ENCODE measurements around the gene RNGTT. TPM values are rescaled to one million over a fixed set of nuclear protein-coding genes. Genes with fewer than 3 reads are reported as not detected.

RNGTT gene
- polyA plus RNA-seq, 1 donor, result 9.6 TPM

DNA sequence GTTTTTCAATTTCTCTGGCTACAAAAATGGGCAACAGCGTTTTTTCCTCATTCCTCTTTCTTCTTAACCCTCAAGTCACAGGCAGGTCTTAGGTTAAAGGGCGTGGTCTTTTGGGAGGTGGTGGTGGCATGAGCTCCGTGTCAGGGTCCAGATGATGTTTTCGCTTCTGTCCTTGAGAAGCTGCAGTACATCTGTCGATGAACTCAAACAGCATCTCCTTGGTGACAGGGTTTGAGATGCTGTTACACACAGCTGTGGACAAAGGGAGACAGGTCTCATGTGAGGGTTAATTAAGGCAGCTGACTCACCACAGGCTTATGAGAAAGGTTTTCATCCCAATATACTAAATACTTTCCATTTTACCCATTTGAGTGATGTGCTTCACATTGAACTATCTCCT is 350.8 kb downstream of the RNGTT start:
- H3K9me3 ChIP-seq (ENCODE audit: control insufficient read depth, low read depth, low read length), result no peaks in the 10 kb centered on the region
- H3K4me1 ChIP-seq (ENCODE audit: control insufficient read depth, insufficient read depth, low read length), result no peaks in the 10 kb centered on the region
- no peak overlapping the region for H3K4me3 ChIP-seq (ENCODE audit: low read length)
- no peak overlapping the region for H3K27ac ChIP-seq (ENCODE audit: low read length)
- DNase-seq, result no peak
- H3K27me3 ChIP-seq (ENCODE audit: control insufficient read depth, insufficient read depth, low read length), result no peaks in the 10 kb centered on the region
- no CpG with 5 or more reads among the region's 5 CpGs for WGBS (ENCODE audit: insufficient coverage, low lambda C conversion rate)
- H3K36me3 ChIP-seq (ENCODE audit: control insufficient read depth, insufficient read depth, low read length), result peaks cover 4% of the 10 kb centered on the region

DNA sequence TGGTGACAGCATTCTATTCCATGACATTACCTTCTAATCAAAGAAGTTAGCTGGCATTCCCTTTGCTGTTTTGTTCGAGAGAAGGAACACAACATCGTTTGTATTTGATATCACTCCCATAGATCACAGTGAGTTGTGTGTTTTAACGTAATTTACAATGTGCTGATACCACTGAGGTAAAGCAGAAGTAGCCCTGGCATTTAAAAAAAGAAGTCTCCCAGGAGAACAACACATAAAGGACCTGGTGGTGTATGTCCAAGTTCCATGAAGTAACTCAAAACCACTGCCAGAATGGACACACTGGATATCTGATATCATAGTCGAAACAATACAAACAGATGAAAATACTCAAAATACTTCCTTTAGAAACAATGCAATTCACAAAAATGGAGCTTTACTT is 351.7 kb downstream of the RNGTT start:
- H3K4me3 ChIP-seq (ENCODE audit: low read length), result no peak overlapping the region
- H3K27ac ChIP-seq (ENCODE audit: low read length), result no peak overlapping the region
- H3K36me3 ChIP-seq (ENCODE audit: control insufficient read depth, insufficient read depth, low read length), result peaks cover 4% of the 10 kb centered on the region
- WGBS (ENCODE audit: insufficient coverage, low lambda C conversion rate), result 89% methylated on average over 2 of the region's 4 CpGs
- no peaks in the 10 kb centered on the region for H3K9me3 ChIP-seq (ENCODE audit: control insufficient read depth, low read depth, low read length)
- H3K27me3 ChIP-seq (ENCODE audit: control insufficient read depth, insufficient read depth, low read length), result no peaks in the 10 kb centered on the region
- DNase-seq, result no peak
- H3K4me1 ChIP-seq (ENCODE audit: control insufficient read depth, insufficient read depth, low read length), result no peaks in the 10 kb centered on the region

DNA sequence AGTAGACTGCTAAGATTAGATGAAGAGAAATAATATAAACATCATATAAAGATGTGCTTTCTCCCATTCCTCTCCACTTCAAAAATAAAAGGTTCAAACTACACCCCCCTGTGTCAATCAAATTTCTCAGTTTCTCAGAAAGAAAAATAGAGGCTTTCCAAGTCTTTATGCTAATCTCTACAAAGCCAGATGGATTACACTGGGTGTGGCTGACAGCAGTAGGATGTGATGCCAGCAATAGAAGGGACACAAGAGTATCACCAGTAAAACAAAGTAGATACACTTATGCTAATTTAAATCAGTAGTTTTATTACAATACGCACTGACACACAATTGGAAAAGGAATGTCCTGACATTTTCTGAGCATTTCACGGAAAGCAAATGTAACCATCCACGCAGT is 353.4 kb downstream of the RNGTT start:
- DNase-seq, result no peak
- Histone ChIP-seq H3K4me1 (ENCODE audit: control insufficient read depth, insufficient read depth, low read length) (no peaks in the 10 kb centered on the region), H3K27ac (ENCODE audit: low read length) (no peak overlapping the region), H3K27me3 (ENCODE audit: control insufficient read depth, insufficient read depth, low read length) (no peaks in the 10 kb centered on the region), H3K36me3 (ENCODE audit: control insufficient read depth, insufficient read depth, low read length) (peaks cover 4% of the 10 kb centered on the region), H3K4me3 (ENCODE audit: low read length) (no peak overlapping the region), H3K9me3 (ENCODE audit: control insufficient read depth, low read depth, low read length) (no peaks in the 10 kb centered on the region)
- no CpG with 5 or more reads among the region's 3 CpGs for WGBS (ENCODE audit: insufficient coverage, low lambda C conversion rate)

DNA sequence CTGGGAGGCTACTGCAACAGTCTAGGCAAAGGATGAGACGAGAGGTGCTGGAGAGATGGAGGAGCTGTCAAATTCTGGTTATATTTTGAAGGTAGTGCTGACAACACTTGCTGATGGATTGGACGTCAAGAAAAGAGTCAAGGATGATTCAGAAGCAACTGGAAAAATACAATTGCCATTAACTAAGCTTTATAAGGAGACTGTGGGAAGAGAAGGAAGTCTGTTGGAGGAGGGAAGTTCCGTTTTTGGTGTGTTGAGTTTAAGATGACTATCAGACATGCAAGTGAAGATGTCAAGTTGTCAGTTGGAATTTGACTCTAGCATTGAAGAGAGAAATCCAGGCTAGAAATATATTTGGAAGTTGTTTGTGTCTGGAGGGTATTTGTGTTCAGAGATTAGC is 358.1 kb downstream of the RNGTT start:
- Histone ChIP-seq H3K27me3 (ENCODE audit: control insufficient read depth, insufficient read depth, low read length) (no peaks in the 10 kb centered on the region), H3K4me1 (ENCODE audit: control insufficient read depth, insufficient read depth, low read length) (no peaks in the 10 kb centered on the region), H3K4me3 (ENCODE audit: low read length) (no peak overlapping the region), H3K36me3 (ENCODE audit: control insufficient read depth, insufficient read depth, low read length) (no peaks in the 10 kb centered on the region), H3K27ac (ENCODE audit: low read length) (no peak overlapping the region), H3K9me3 (ENCODE audit: control insufficient read depth, low read depth, low read length) (no peaks in the 10 kb centered on the region)
- 57% methylated on average over 1 of the region's 3 CpGs for WGBS (ENCODE audit: insufficient coverage, low lambda C conversion rate)
- DNase-seq, result no peak

DNA sequence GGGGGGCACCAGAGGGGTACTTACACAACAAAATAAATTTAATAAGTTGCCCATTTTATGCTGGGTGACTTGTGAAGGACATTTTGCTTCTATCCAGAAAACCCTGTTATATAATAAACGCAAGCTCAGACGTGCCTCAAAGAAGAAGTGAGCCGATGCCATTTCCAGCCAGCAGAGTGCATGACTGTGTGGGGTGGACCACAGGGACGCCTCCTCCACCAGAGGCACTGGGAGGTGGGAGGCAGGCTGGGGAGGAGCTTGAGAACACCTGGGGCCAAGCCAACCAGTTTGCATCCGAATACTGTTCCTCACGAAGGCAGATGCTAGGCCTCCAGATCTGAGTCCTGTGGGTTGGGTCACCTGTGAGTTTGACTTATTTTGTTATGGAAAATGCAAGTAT is 363.8 kb downstream of the RNGTT start:
- H3K27ac ChIP-seq (ENCODE audit: low read length), result no peak overlapping the region
- no peak for DNase-seq
- no peaks in the 10 kb centered on the region for H3K4me1 ChIP-seq (ENCODE audit: control insufficient read depth, insufficient read depth, low read length)
- H3K4me3 ChIP-seq (ENCODE audit: low read length), result no peak overlapping the region
- no peaks in the 10 kb centered on the region for H3K36me3 ChIP-seq (ENCODE audit: control insufficient read depth, insufficient read depth, low read length)
- WGBS (ENCODE audit: insufficient coverage, low lambda C conversion rate), result no CpG with 5 or more reads among the region's 6 CpGs
- no peaks in the 10 kb centered on the region for H3K9me3 ChIP-seq (ENCODE audit: control insufficient read depth, low read depth, low read length)
- no peaks in the 10 kb centered on the region for H3K27me3 ChIP-seq (ENCODE audit: control insufficient read depth, insufficient read depth, low read length)

DNA sequence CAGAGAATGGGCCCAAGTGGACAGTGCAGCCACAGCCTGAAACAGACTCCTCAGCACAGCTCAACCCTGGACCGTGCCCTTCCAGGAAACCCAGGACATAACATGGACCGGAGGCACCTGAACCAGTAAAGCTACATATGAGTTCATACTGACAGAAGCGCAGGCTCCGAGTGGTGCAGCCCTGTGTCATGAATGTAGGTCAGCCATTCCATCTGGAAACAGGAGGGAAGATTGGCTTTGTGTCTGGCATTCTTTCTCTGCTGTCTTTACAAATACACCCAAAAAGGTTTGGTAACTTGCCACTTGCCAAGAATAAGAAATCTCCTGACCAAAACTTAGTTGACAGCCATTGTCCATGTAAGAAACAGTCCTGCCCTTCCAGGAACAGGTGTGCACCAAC is 366.6 kb downstream of the RNGTT start:
- Histone ChIP-seq H3K36me3 (ENCODE audit: control insufficient read depth, insufficient read depth, low read length) (no peaks in the 10 kb centered on the region), H3K27me3 (ENCODE audit: control insufficient read depth, insufficient read depth, low read length) (no peaks in the 10 kb centered on the region), H3K27ac (ENCODE audit: low read length) (no peak overlapping the region), H3K4me3 (ENCODE audit: low read length) (no peak overlapping the region), H3K4me1 (ENCODE audit: control insufficient read depth, insufficient read depth, low read length) (no peaks in the 10 kb centered on the region), H3K9me3 (ENCODE audit: control insufficient read depth, low read depth, low read length) (no peaks in the 10 kb centered on the region)
- WGBS (ENCODE audit: insufficient coverage, low lambda C conversion rate), result no CpG with 5 or more reads among the region's 4 CpGs
- DNase-seq, result no peak

DNA sequence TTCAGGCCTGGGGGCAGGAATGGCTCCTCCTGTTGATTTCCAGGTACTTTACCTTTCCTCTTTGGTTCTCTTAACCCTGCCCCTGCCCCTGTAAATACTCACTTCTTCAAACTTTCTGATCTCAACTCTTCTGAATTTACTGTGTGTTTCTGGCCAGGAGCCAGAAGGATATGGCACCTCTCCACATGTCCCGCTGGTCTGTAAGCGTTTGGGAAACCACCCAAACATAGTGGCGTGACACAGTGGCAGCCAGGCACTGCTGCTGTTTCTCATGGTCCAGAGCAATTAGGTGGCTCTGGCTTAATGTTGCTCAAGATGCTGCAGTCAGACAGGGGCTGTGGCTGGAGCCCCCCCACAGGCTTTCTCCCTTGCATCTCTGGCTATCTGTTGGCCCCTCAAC is 374.5 kb downstream of the RNGTT start:
- Histone ChIP-seq H3K4me1 (ENCODE audit: control insufficient read depth, insufficient read depth, low read length) (no peaks in the 10 kb centered on the region), H3K9me3 (ENCODE audit: control insufficient read depth, low read depth, low read length) (no peaks in the 10 kb centered on the region), H3K36me3 (ENCODE audit: control insufficient read depth, insufficient read depth, low read length) (no peaks in the 10 kb centered on the region), H3K27ac (ENCODE audit: low read length) (no peak overlapping the region), H3K4me3 (ENCODE audit: low read length) (no peak overlapping the region), H3K27me3 (ENCODE audit: control insufficient read depth, insufficient read depth, low read length) (peaks cover 2% of the 10 kb centered on the region)
- no CpG with 5 or more reads among the region's 3 CpGs for WGBS (ENCODE audit: insufficient coverage, low lambda C conversion rate)
- DNase-seq, result no peak

DNA sequence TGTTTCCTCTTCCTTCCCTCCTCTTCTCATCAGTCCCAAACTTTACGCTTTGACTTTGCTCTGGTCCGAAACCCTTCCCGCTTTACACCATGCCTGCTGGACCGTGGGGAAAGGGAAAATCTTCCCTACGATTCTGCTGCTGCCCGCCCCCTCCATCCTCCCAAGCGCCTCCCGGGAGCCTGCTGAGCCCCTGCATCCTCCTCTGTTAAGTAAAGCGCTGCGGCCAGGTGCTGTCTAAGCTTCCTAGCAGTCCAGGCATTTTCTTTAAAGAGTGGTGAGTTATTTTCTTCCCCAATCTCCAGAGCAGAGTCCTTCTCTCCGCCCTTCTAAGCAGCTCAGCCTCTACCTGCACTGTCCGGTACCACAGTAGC is 376.3 kb downstream of the RNGTT start:
- Histone ChIP-seq H3K27me3 (ENCODE audit: control insufficient read depth, insufficient read depth, low read length) (peaks cover 2% of the 10 kb centered on the region), H3K27ac (ENCODE audit: low read length) (no peak overlapping the region)
- no CpG with 5 or more reads among the region's 12 CpGs for WGBS (ENCODE audit: insufficient coverage, low lambda C conversion rate)

DNA sequence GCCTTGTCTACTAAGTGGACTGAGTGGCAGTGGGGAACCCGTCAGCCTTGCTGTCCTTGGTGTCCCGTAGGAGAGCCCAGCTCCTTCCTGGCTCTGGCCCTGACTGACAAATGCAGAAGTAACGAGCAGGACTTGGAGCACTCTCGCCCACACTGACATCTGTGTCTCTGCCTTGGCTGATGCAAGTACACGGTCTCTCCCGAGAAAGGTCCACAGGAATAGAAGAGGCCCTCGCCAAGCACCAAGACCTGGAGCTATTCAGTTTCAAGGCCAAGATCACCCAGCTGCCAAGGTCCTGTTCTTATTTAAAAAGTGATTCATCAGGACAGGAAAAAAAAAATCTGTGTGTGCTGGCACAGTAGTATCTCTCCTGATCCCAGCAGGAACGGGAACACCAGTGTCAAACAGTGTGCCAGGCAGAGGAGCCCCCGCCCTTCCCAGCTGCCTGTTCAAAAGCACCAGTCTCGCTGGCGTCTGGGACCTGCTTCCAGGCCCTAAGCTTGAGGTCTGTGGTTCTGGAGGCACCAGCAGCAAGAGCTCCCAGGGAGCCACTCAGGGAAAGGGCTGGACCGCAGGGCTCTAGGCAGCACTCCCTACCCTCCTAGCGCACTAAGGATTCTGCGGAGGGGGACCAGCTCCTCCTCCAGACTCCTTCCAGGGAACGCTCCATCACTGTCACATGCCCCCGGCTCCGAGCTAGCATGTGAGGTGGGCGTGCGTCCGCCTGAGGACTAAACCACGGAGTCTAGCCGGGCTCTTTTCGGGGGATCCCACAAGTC is 376.9 kb downstream of the RNGTT start:
- H3K4me3 ChIP-seq (ENCODE audit: low read length), result no peak overlapping the region
- no peaks in the 10 kb centered on the region for H3K9me3 ChIP-seq (ENCODE audit: control insufficient read depth, low read depth, low read length)
- H3K36me3 ChIP-seq (ENCODE audit: control insufficient read depth, insufficient read depth, low read length), result no peaks in the 10 kb centered on the region
- DNase-seq, result no peak
- no peaks in the 10 kb centered on the region for H3K4me1 ChIP-seq (ENCODE audit: control insufficient read depth, insufficient read depth, low read length)
- no CpG with 5 or more reads among the region's 23 CpGs for WGBS (ENCODE audit: insufficient coverage, low lambda C conversion rate)
- no peak overlapping the region for H3K27ac ChIP-seq (ENCODE audit: low read length)
- H3K27me3 ChIP-seq (ENCODE audit: control insufficient read depth, insufficient read depth, low read length), result peaks cover 2% of the 10 kb centered on the region

More for the DNA sequence above, 376.3 kb downstream of the RNGTT start:
- DNase-seq, result no peak
- no peaks in the 10 kb centered on the region for H3K4me1 ChIP-seq (ENCODE audit: control insufficient read depth, insufficient read depth, low read length)
- no peaks in the 10 kb centered on the region for H3K36me3 ChIP-seq (ENCODE audit: control insufficient read depth, insufficient read depth, low read length)
- H3K9me3 ChIP-seq (ENCODE audit: control insufficient read depth, low read depth, low read length), result no peaks in the 10 kb centered on the region
- H3K4me3 ChIP-seq (ENCODE audit: low read length), result no peak overlapping the region

DNA sequence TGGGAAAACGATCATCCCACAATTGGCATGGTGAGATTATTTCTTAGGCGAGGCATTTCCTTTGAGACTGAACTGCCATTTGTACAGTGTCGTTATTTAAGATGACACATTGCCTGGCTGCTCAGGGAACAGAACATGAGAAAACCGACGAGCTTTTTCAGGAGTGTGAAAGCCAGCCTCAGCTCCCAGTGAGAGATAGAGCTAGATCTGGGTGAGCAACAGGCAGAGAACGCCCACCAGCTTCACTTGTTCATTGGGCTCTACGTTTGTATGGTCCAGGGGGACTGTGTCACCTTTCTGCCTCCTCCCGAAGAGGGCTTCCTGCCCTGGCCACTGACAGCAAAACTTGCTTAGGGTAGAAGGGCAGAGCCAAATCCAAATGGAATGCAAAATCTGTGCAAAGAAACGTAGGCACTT is 378.1 kb downstream of the RNGTT start:
- peaks cover 2% of the 10 kb centered on the region for H3K27me3 ChIP-seq (ENCODE audit: control insufficient read depth, insufficient read depth, low read length)
- DNase-seq, result no peak
- no CpG with 5 or more reads among the region's 9 CpGs for WGBS (ENCODE audit: insufficient coverage, low lambda C conversion rate)

DNA sequence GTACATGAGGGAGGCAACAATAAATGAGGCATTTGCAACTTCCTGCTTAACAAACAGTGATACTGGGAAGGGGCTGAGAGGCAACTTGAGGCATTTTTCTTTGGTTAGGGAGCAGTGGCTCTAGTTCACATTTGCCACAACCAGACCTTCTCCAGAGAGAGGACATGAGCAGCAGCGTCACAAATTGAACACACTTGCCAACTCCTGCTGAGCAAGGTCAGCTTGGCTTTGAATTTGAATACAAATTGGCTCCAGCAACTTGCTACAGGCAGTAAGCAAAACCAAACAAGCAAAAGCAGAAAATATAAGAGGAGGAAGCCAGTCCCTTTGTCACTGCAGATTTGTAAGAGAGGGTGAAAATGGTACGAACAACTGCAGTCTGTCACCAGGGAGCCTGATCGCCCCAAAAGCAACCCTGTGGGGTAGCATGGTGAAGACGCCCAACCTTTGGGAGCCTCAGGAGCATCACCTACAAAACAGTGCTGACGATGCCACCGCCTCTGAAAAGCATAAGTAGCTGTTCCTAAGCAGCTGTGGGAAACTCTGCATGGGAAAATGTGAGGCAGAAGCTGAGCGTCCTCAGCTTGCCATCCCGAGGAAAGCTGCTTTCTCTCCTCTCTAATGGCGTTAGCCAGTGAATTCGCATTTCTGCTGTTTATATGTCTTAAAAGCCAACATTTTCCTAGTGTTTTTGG is 378.7 kb downstream of the RNGTT start:
- H3K36me3 ChIP-seq (ENCODE audit: control insufficient read depth, insufficient read depth, low read length), result no peaks in the 10 kb centered on the region
- peaks cover 2% of the 10 kb centered on the region for H3K27me3 ChIP-seq (ENCODE audit: control insufficient read depth, insufficient read depth, low read length)
- DNase-seq, result no peak
- no peak overlapping the region for H3K27ac ChIP-seq (ENCODE audit: low read length)
- WGBS (ENCODE audit: insufficient coverage, low lambda C conversion rate), result no CpG with 5 or more reads among the region's 10 CpGs
- no peaks in the 10 kb centered on the region for H3K4me1 ChIP-seq (ENCODE audit: control insufficient read depth, insufficient read depth, low read length)
- H3K9me3 ChIP-seq (ENCODE audit: control insufficient read depth, low read depth, low read length), result no peaks in the 10 kb centered on the region
- H3K4me3 ChIP-seq (ENCODE audit: low read length), result no peak overlapping the region

More for the DNA sequence above, 378.1 kb downstream of the RNGTT start:
- Histone ChIP-seq H3K4me1 (ENCODE audit: control insufficient read depth, insufficient read depth, low read length) (no peaks in the 10 kb centered on the region), H3K9me3 (ENCODE audit: control insufficient read depth, low read depth, low read length) (no peaks in the 10 kb centered on the region), H3K36me3 (ENCODE audit: control insufficient read depth, insufficient read depth, low read length) (no peaks in the 10 kb centered on the region), H3K27ac (ENCODE audit: low read length) (no peak overlapping the region), H3K4me3 (ENCODE audit: low read length) (no peak overlapping the region)
